NT2/D1 (cell line): ENCODE data around the gene TSPEAR.

Source experiments
- DNase-seq: peaks from one replicate; pipeline ENCODE4 v3.0.0-alpha.2; 2011; ENCODE audit warnings: low read depth, low spot score
- H3K27me3 ChIP-seq: 2 replicates; pipeline ENCODE4 v1.6.0; 2011; ENCODE audit warnings: mild to moderate bottlenecking; ENCODE audit not compliant: insufficient read length, insufficient read depth
- H3K36me3 ChIP-seq: 2 replicates; pipeline ENCODE4 v1.6.1; 2011; ENCODE audit warnings: mild to moderate bottlenecking, low read length, mixed read lengths; ENCODE audit not compliant: insufficient read depth, insufficient read length
- H3K4me1 ChIP-seq: 2 replicates; pipeline ENCODE4 v1.5.1; 2011; ENCODE audit not compliant: insufficient read depth, insufficient read length
- H3K4me3 ChIP-seq: 2 replicates; pipeline ENCODE4 v1.5.1; 2011; ENCODE audit warnings: low read depth; ENCODE audit not compliant: insufficient read length
- H3K9ac ChIP-seq: 2 replicates; pipeline ENCODE4 v1.6.0; 2011; ENCODE audit warnings: low read depth; ENCODE audit not compliant: insufficient read length
- H3K9me3 ChIP-seq: 2 replicates; pipeline ENCODE4 v1.5.1; 2011; ENCODE audit warnings: mild to moderate bottlenecking, low read length; ENCODE audit not compliant: insufficient read depth
- SUZ12 ChIP-seq: IDR thresholded peaks from 2 replicates; pipeline ENCODE4 v1.6.1; 2011; ENCODE audit not compliant: insufficient read length, insufficient read depth; ENCODE audit errors: extremely low read depth
- YY1 ChIP-seq: IDR thresholded peaks from 2 replicates; pipeline ENCODE4 v1.6.1; 2011; ENCODE audit not compliant: insufficient read length, insufficient read depth
- ZNF274 ChIP-seq: IDR thresholded peaks from 2 replicates; pipeline ENCODE4 v1.6.1; 2011; ENCODE audit warnings: mild to moderate bottlenecking, low read depth, low read length

The TSPEAR gene

GRCh38 chr21:44572959-44573583 is 138.3 kb downstream of the TSPEAR start:
- Histone ChIP-seq H3K4me1 (peaks cover 3% of the 10 kb centered on the region), H3K9ac (no peak overlapping the region), H3K36me3 (no peaks in the 10 kb centered on the region), H3K9me3 (peaks cover 32% of the 10 kb centered on the region), H3K4me3 (no peak overlapping the region), H3K27me3 (no peaks in the 10 kb centered on the region)
- TF ChIP-seq SUZ12 (no peak), YY1 (no peak), ZNF274 (no peak)
- no peak for DNase-seq

GRCh38 chr21:44571844-44572782 is 139.3 kb downstream of the TSPEAR start:
- no peak overlapping the region for H3K4me3 ChIP-seq
- no peaks in the 10 kb centered on the region for H3K27me3 ChIP-seq
- H3K9ac ChIP-seq: no peak overlapping the region
- peaks cover 3% of the 10 kb centered on the region for H3K4me1 ChIP-seq
- no peak for DNase-seq
- TF ChIP-seq YY1: no peak
- no peak for TF ChIP-seq SUZ12
- TF ChIP-seq ZNF274: no peak
- H3K9me3 ChIP-seq: peaks cover 23% of the 10 kb centered on the region
- H3K36me3 ChIP-seq: no peaks in the 10 kb centered on the region

- Histone ChIP-seq H3K27me3 (no peaks in the 10 kb centered on the region), H3K4me3 (no peak overlapping the region), H3K4me1 (peaks cover 3% of the 10 kb centered on the region), H3K9me3 (peaks cover 16% of the 10 kb centered on the region; the same call in 1 of the 2 replicates), H3K36me3 (no peaks in the 10 kb centered on the region), H3K9ac (no peak overlapping the region)
- TF ChIP-seq ZNF274 (no peak), SUZ12 (no peak), YY1 (no peak)
- no peak for DNase-seq
Observed at GRCh38 chr21:44571296-44571695, 140.1 kb downstream of the TSPEAR start.

- H3K27me3 ChIP-seq: no peaks in the 10 kb centered on the region
Observed at GRCh38 chr21:44569861-44570517, 141.4 kb downstream of the TSPEAR start.

GRCh38 chr21:44568667-44569556 is 142.5 kb downstream of the TSPEAR start:
- DNase-seq: no peak
- H3K4me3 ChIP-seq: no peak overlapping the region
- no peak overlapping the region for H3K9ac ChIP-seq
- no peak for TF ChIP-seq YY1
- H3K27me3 ChIP-seq: no peaks in the 10 kb centered on the region
- H3K36me3 ChIP-seq: no peaks in the 10 kb centered on the region
- no peaks in the 10 kb centered on the region for H3K4me1 ChIP-seq
- H3K9me3 ChIP-seq: peaks cover 16% of the 10 kb centered on the region; the same call in 1 of the 2 replicates

More at GRCh38 chr21:44569861-44570517, 141.4 kb downstream of the TSPEAR start:
- H3K4me3 ChIP-seq: no peak overlapping the region
- peaks cover 3% of the 10 kb centered on the region for H3K4me1 ChIP-seq
- H3K9ac ChIP-seq: no peak overlapping the region
- DNase-seq: no peak
- H3K36me3 ChIP-seq: no peaks in the 10 kb centered on the region
- no peak for TF ChIP-seq YY1
- no peak for TF ChIP-seq ZNF274
- TF ChIP-seq SUZ12: no peak
- H3K9me3 ChIP-seq: peaks cover 16% of the 10 kb centered on the region; the same call in 1 of the 2 replicates

GRCh38 chr21:44568261-44568660 is 143.1 kb downstream of the TSPEAR start:
- no peak for DNase-seq
- Histone ChIP-seq H3K27me3 (no peaks in the 10 kb centered on the region), H3K4me3 (no peak overlapping the region)

More at GRCh38 chr21:44568261-44568660, 143.1 kb downstream of the TSPEAR start:
- TF ChIP-seq ZNF274 (no peak), SUZ12 (no peak), YY1 (no peak)
- no peaks in the 10 kb centered on the region for H3K36me3 ChIP-seq
- no peak overlapping the region for H3K9ac ChIP-seq
- H3K4me1 ChIP-seq: no peaks in the 10 kb centered on the region
- peaks cover 16% of the 10 kb centered on the region for H3K9me3 ChIP-seq
